Activated T-cell treated with anti-CD3 and anti-CD28 coated beads for 48 hours (primary cell): Measurements from ENCODE around the gene AOPEP.

ENCODE experiments used
- DNase-seq: peaks from one replicate; pipeline ENCODE4 v3.0.0-alpha.2; 2020; ENCODE audit warnings: low read depth

AOPEP gene

DNA sequence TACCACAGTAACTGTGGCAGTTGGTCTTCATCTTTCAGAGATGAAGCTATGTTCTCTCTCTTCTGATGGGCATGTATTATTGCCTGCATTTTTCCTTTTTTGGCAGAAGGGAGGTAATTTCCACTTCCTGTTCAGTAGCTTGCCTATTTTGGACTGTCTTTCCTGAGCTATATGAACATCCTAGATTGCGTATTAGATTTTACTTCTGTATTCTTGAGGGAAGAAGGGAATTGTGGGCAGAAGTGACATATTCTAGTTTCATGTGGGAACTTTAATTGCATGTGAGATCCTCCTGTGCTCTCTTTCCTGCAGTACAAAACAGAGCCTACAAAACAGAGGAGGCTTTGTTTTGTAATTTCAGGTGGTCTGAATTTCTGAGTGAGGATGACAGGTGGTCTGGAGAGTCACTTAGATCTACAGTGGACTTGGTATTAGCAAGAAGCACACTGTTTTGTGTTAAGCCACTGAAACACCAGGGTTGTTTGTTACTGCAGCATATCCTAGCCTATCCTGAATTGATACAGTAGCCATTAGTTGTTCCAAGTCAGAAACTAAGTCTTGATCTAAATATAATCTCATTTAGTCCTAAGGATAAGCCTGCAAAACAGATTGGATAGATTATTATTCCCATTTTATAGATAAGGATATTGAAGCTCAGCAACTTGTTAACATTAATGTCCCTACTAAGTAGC lies 68.1 kb downstream of the AOPEP start:
- no peak for DNase-seq

DNA sequence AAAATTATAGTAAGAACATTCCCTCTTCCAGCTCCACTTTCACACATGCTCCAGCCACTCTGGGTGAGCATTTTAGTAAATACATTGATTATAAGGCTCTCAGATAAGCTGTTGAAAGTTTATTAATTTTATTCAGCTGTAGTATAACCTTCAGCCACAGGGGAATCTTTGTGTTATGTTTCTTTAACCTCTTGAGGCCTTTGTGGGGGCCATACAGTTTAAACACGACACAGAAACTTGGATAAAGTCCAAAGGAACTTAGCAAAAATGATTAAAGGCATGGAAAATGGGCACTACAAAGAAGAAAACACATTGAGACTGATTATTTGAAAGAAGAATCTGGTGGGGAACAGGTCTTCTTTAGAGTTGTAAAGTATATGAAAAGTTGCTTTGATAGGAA lies 70.2 kb downstream of the AOPEP start:
- DNase-seq, result no peak

DNA sequence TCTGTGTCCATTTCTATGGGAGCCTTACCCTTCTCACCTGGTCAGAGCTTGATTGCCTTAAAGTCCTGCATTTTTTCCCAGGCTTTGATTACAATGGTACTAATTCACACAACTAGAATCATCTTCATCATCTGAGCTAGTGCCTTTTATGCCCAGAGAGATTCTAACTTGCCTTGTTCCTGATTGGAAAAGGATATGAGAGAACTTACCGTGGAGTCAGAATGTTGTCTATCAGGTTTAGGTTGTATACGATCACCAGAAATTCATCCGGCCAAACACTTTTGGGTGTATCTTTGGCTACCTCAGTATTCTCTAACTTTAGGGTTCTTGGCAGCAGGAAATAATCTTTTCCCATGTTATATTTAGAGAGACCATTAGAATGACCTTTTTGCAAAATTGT lies 71.7 kb downstream of the AOPEP start:
- DNase-seq, result no peak

- no peak for DNase-seq
Observed at GRCh38 chr9:94798708-94799107, 72.2 kb downstream of the AOPEP start.

DNA sequence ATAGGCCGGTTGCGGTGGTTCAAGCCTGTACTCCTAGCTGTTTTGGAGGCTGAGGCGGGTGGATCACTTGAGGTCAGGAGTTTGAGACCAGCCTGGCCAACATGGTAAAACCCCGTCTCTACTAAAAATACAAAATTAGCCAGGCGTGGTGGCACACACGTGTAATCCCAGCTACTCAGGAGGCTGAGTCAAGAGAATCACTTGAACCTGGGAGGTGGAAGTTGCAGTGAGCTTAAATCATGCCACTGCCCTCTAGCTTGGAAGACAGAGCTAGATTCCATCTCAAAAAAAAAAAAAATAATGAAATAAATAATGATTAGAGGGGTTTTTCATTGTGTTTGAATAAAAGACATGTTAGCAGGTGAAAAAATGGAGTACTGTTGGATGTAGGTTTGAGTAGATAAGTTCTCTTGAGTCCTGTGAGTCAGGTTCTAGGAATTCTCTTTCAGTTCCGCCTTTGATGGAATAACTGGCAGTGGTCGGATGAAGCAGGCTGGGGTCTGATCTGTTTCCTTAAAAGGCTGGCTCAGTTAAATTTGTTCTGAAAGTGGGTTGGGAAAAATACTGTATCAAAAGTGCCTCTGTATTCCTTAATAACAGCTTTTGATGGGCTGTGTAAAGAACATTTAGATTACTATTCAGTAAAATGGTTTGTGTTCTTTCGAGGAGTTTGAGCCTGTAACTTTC lies 73.2 kb downstream of the AOPEP start:
- no peak for DNase-seq

DNA sequence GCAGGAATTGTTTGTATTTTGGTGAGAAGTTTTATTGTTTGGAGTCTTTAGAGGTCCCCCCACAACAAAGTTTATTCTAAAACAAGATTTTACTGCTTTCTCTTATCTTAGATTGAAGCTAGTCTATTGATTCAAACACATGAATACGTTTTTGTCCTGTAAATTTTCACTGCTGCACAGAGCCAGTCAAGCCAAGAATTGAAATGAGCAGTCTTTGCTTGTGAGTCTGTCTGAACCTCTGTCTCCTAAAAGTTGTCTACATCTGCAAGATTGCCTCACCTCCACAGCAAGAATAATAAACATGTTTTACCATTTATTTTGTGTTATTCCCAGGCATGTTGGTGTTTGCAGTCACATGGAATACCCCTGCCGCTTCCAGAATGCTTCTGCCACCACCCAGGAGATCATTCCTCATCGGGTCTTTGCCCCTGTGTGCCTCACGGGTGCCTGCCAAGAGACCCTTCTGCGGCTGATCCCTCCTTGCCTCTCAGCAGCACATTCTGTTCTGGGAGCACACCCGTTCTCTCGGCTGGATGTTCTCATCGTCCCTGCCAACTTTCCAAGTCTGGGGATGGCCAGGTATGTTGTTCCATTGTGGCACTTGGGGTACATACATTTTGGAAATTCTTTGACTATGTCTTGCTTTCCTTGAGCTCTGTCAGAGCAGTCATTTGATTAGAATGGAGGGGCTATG lies 74.1 kb downstream of the AOPEP start:
- no peak for DNase-seq

GRCh38 chr9:94801234-94801633 lies 74.7 kb downstream of the AOPEP start:
- no peak for DNase-seq

- no peak for DNase-seq
Observed at GRCh38 chr9:94801681-94802080, 75.2 kb downstream of the AOPEP start.

DNA sequence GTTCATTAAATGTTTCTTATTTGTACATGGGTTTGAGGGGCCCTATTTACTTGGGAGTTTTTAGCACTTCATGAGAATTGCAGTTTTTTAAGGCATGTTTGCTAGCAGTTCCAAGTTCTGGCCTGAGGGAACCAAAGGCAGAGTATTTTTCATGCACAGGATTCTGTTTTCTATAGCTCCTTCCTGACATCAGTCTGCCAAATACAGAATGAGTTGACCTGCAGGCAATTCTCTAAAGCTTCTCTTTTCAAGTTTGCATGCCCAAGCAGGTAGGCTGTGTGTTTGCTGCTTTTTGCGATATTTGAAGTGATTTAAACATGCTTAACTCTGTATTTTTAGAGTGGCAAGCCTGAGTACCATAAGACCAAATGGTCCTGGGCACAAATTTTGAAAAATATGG lies 75.8 kb downstream of the AOPEP start:
- DNase-seq, result no peak

- DNase-seq, result peak; percentile 21
Observed at GRCh38 chr9:94802793-94803192, 76.3 kb downstream of the AOPEP start.

- DNase-seq, result no peak
Observed at GRCh38 chr9:94804316-94804715, 77.8 kb downstream of the AOPEP start.

DNA sequence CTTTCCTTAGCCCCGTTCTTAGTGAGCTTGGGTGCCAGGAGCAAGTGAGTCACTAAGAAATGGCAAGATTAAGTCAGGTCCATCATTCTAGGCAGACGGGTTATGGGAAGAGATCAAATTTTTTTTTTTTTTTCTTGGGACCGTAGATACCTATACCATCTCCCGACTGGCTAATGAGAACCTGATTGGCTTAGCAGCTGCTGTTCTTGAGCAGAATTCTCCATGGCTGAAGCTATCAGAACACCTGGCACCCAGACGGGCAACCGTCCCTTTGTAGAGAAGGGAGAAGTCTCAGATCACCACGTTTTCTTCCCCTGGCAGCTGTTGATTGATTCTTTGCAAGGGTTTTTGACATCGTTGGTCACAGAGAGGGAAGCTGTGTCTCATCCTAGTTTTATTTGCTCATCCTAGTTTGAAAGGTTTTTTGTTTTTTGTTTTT lies 78.6 kb downstream of the AOPEP start:
- DNase-seq, result no peak

- no peak for DNase-seq
Observed at GRCh38 chr9:94805585-94805984, 79.1 kb downstream of the AOPEP start.

- no peak for DNase-seq
Observed at GRCh38 chr9:94806307-94806893, 79.9 kb downstream of the AOPEP start.

- no peak for DNase-seq
Observed at GRCh38 chr9:94807556-94807955, 81.1 kb downstream of the AOPEP start.

DNA sequence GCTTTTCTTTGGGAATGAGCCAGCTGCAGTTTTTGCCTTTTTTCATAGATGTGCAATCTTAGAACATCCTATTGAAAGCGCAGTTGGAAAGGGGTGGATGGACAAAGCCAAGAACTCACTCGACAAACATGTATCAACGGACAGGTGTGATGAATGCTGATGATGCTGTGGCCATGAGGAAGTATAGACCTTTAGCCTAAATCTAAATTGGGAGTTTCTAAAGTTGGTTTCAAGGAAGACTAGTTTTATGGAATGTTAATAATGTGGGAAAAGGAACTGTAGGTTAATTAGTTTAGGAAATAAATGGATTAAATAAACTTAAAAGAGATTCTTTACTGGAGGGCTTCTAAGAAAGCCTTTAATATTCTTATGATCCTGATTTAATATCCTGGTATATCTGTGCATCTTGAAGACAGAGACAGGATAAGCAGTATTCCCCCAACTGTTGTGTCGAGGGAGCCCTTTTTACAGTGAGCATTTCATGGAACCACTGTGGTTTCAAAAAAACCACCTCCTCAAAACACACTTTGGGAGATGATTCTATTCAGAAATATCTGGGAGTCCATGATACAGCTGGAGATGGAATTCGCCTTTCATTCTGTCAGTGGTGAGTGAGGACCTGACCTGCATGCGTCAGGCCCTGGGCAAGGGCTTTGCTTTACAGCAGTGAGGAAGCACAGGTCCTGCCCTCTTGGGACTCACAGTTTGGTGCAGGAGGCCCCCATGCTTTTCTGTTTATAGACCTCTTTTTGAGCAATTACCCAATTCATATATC lies 82.6 kb downstream of the AOPEP start:
- no peak for DNase-seq

DNA sequence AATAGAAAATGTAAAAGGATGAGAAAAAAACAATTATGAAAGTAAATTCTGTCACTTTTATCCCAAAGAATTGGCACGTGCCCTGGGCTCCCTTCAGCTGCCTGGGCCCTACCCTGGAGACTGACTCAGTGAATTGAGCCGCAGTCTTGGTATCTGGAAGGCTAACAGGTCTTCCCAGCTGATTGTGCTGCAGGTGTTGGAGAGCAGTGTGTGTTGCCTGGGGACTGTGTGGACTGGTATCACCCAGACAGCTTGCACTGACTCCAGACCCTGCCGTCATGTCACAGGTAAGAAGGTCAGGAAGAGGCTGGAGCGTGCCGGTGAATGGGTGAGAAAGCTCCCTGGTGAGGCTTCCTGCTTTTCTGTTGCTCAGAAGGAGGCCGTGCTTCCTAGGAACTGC lies 83.3 kb downstream of the AOPEP start:
- DNase-seq, result no peak

GRCh38 chr9:94811074-94811473 lies 84.6 kb downstream of the AOPEP start:
- DNase-seq, result no peak

DNA sequence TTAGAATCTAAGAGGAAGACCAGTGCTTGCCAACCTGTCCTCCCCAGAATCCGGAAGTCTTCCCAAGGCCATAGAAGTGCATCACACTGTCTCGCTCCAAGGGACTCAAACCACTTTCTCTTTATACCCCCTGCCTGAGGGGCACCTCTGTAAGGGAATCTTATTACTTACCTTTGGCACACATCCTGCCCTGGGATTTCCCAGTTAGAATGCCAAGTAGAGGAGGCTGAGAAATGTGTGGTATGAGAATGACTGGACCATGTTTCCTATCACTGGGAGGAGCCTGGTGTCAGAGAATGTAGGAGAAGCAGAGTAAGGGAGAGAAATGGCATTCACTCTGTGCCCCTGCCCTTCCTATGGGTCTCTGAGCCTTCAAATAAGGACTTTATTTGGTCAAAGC lies 85.8 kb downstream of the AOPEP start:
- no peak for DNase-seq

DNA sequence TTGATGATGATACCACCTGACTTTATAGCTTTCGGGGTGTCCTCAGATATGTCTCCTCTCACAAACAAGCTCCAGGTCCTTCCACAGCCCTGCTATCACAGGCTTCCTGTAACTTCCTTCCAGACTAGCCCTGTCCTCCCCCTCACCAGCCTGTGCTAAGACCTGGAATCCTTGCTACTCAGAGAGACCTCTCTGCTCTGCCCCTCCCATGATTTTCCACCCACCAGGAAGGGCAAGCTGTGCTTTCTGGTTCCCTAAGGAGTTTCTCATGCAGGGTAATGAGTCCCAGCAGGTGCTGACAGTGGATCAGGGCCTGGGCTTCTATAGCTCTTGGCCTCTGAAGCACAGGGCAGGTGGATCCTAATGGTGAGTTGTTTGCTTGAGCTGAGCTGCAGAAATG lies 86.9 kb downstream of the AOPEP start:
- no peak for DNase-seq

DNA sequence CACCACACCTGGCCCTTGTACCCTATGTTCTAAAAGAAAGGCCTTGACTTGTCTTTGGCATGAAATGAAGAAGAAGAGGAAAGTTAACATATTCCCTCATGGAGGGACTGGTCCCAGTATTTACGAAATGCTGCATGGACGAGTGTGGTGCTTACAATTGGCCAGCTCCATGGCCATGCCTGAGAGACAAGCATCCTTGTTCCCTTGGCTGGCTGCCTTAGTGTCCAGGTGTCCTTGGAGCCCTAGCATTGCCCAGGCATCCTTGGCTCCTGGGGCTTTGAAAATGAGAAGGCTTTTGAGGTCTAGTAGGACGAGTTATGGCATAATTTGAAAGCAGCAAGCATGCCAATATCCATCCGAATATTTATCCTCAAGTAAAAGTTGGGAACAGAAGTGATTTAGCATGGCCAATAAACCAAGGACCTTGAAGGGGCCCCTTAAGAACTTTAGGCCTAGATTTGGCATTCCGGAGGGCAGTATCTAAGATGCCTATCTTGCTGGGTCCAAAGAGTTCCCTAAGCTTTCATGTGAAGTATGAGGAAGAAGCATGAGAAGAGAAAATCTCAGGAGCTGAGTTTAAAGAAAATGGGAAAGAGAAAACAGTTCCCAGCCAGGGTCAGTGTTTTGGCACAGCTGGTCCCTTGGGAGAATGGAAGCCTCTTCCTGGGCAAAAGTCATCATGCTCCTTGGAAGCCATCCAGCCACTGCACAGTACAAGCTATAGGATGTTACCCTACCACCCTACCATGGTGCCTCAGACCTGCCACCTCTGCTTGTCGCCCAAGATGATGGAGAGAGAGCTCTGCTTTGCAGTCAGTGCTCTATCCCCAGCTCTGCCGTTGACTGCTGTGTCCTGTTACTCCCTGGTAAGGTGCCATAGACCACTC lies 91.0 kb downstream of the AOPEP start:
- DNase-seq, result no peak
